Activated CD4-positive, alpha-beta T cell treated with anti-CD3 and anti-CD28 coated beads for 36 hours (primary cell): ENCODE results near the gene ZNF385A. TPM values are rescaled to one million over a fixed set of nuclear protein-coding genes. Genes with fewer than 3 reads are reported as not detected.
A peak's percentile ranks its signal among the peaks of the same experiment; 100 is the strongest.

ENCODE experiments used
- ATAC-seq: fragments of 200-7000 bp; cut with Tn5 transposase; one replicate; pipeline ENCODE4 v1.10.0; 2021; ENCODE audit warnings: mild to moderate bottlenecking, moderate library complexity
- CTCF ChIA-PET: fragments of 350-600 bp; sonication (Branson Sonifier 250); formaldehyde crosslinking; loops from one replicate; lab custom pipeline; 2021; ENCODE audit warnings: antibody characterized with exemption; lab: Charles Lee
- POLR2A ChIA-PET: fragments of 350-600 bp; sonication (Branson Sonifier 250); formaldehyde crosslinking; loops from one replicate; lab custom pipeline; 2021; ENCODE audit warnings: antibody characterized with exemption, inconsistent platforms; lab: Charles Lee
- DNase-seq: peaks from one replicate; pipeline ENCODE4 v3.0.0-alpha.2; 2020
- H3K27ac Mint-ChIP-seq: one replicate; pipeline ENCODE4 v1.8.0; 2021; ENCODE audit warnings: mixed read lengths
- H3K27me3 Mint-ChIP-seq: one replicate; pipeline ENCODE4 v1.8.0; 2021; ENCODE audit warnings: mixed read lengths
- H3K36me3 Mint-ChIP-seq: one replicate; pipeline ENCODE4 v1.8.0; 2021; ENCODE audit warnings: low read depth, mixed read lengths
- H3K4me1 Mint-ChIP-seq: one replicate; pipeline ENCODE4 v1.8.0; 2021; ENCODE audit warnings: mixed read lengths
- H3K4me3 Mint-ChIP-seq: one replicate; pipeline ENCODE4 v1.8.0; 2021; ENCODE audit warnings: mild to moderate bottlenecking, moderate library complexity, mixed read lengths
- H3K9me3 Mint-ChIP-seq: one replicate; pipeline ENCODE4 v1.8.0; 2021; ENCODE audit warnings: low read depth, mixed read lengths
- intact Hi-C, 2 experiments: fragments of 100-400 bp; cut with DNase I in 1 of 2; cut with micrococcal nuclease in 1 of 2; formaldehyde crosslinking; loops; one replicate each; pipeline versions ENCODE4 v1.14.2 to v1.15.1; 2022 to 2024; cut with DNase I, micrococcal nuclease
- microRNA-seq: library from miRNA; unstranded; fragments of <30 nt; microRNA quantifications from one replicate; pipeline ENCODE4 v1.2.0, GENCODE V29; 2021; ENCODE audit warnings: borderline replicate concordance
- total RNA-seq, 2 experiments: library from RNA; stranded (reverse); gene quantifications; one replicate each; pipeline ENCODE4 v1.2.3, GENCODE V29; 2021

The ZNF385A gene
- total RNA-seq, 2 experiments from 2014 or later, result 0.73 to 0.74 TPM

DNA sequence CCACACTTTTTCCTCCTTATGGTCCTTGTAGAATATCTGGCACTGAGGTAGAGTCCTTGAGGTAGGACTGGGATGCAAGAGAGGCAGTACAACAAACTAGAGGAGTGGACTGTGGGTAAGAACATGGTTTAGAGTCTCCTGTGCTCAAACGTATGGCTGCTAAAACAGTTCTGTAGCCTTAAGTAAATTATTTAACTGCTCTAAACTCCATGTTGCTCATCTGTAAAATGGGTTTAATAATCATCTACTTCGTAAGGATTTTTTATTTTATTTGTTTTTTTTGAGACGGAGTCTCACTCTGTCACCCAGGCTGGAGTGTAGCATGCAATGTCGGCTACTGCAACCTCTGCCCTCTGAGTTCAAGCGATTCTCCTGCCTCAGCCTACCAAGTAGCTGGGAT, 63.2 kb downstream of the ZNF385A start:
- no peak overlapping the region for H3K27ac Mint-ChIP-seq
- no peaks in the 10 kb centered on the region for H3K9me3 Mint-ChIP-seq
- H3K4me1 Mint-ChIP-seq, result peaks cover 8% of the 10 kb centered on the region
- ChIA-PET CTCF (interaction anchor here (0.6 to 3.8 kb wide), 12 partner anchors 9 to 151 kb away, joined by 3 to 10 read pairs (median 4); no protein-coding TSS in a partner anchor), POLR2A (interaction anchor here (0.6 to 0.7 kb wide), 2 partner anchors 22 to 26 kb away, joined by 3 to 6 read pairs; no protein-coding TSS in a partner anchor)
- DNase-seq (no peak), ATAC-seq (no peak)
- H3K36me3 Mint-ChIP-seq, result no peaks in the 10 kb centered on the region
- intact Hi-C loops, result no loop called here
- H3K4me3 Mint-ChIP-seq, result no peak overlapping the region
- H3K27me3 Mint-ChIP-seq, result no peaks in the 10 kb centered on the region

Small RNAs within 50 kb of the gene (microRNA-seq; reads per million reads assigned to microRNA genes)
- gene MIR148B, result 169 reads per million, percentile 70 among the genes with 10 or more reads in this experiment

Other genes starting within 250 kb of the ZNF385A start
- 10 to 100 TPM; 19.5 to 28.5 TPM for gene SMUG1, start 195.7 kb downstream of the ZNF385A start, total RNA-seq
- gene CBX5, start 104.6 kb downstream of the ZNF385A start, total RNA-seq, result 100 to 1,000 TPM; 140 to 146 TPM
- gene HNRNPA1, start 104.0 kb downstream of the ZNF385A start, total RNA-seq, result 1,000 to 10,000 TPM; 1,642 to 2,308 TPM
- not detected for gene NFE2, start 83.7 kb downstream of the ZNF385A start, total RNA-seq
- 10 to 100 TPM; 95.2 to 98.7 TPM for gene COPZ1, start 59.6 kb downstream of the ZNF385A start, total RNA-seq
- 1 to 10 TPM in 1 of 2 experiments, under 1 TPM in 1; 0.98 to 1.7 TPM for gene GPR84, start 20.2 kb downstream of the ZNF385A start, total RNA-seq
- 10 to 100 TPM; 38.6 to 58.0 TPM for gene ITGA5, start 34.5 kb upstream of the ZNF385A start, total RNA-seq
- gene GTSF1, start 88.9 kb upstream of the ZNF385A start, total RNA-seq, result 1 to 10 TPM; 6.8 to 7.2 TPM
- gene NCKAP1L, start 113.0 kb upstream of the ZNF385A start, total RNA-seq, result 100 to 1,000 TPM; 131 to 174 TPM
- 10 to 100 TPM; 24.3 to 25.8 TPM for gene PDE1B, start 164.9 kb upstream of the ZNF385A start, total RNA-seq
- not detected for gene PPP1R1A, start 203.9 kb upstream of the ZNF385A start, total RNA-seq